GM19193 (cell line): ENCODE measurements around the gene KLHL29.

ENCODE experiments used
- POLR2A ChIP-seq: IDR thresholded peaks from 4 replicates; pipeline ENCODE4 v1.6.1; 2011; ENCODE audit not compliant: insufficient read depth, insufficient read length; ENCODE audit errors: extremely low read depth

Gene KLHL29

DNA sequence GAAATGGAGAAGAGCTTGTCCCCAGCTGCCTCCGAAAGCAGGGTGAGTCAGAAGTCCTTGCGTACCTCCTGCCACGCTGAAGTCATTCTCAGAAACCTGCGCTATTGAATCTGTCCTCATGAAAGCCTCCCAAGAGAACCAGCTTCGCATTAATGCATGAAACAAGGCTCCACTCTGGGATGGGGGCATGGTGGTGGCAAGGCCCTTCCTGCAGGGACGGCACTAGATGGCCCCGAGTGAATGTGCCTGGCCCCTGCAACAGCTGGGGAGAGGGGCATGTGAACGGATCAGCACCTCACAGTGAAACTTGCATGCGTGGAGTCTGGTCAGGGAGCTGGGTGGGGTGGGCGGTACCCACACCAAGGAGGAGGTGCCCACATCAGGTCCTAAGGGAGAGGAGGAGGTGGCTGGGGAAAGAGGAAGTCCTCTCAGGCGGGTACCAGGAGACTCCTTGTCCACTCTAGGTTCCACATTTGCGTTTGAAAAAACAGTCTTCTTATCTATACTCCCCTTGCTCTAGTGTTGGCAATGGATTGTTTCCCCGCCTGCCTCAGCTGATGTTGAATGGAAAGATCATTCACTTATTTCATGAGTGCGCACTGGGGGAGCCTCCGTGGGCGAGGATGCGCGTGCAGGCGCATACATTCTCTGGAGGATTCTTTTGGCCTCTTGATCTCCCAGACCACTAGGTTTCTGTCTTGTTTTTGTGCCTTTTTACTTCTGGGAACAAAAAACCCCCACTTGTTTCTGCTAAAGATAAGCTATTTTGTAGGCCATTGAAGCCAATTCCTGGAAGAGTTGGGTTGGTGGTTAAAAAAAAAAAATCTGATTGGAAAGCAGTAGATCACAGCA, 104.7 kb downstream of the KLHL29 start:
- no peak for TF ChIP-seq POLR2A

DNA sequence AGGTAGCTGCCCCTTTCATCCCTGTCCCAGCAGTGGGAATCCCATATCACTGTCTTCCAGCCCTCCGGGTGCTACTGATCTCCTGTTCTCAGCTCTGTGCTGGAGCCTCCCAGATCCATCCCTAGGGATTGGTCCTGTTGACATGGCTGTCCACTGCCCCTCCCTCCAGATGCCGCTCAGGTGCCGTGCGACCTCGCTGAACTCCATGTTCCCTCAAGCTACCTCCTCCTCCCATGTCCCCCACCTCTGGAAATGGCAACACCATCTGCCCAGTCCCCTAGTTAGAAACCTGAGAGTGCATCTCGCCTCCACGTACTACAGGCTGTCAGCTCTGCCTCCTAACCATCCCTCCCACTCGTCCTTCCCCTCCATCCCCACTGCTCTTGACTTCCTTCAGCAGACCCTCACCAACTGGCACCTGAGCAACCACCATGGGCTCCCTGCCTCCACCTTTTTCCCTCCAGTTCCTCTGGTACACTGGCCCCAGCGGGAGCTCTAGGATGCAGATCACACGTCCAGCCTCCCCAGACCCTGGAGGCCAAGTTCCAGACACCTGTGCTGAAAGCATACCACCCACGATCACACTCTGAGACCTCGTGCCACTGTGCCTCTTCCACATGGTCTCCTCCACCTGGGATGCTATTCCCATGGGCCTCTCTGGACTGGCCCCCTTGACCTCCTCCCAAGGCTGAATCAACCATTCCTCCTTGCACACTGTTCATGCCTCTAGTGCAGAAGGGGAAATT, 106.8 kb downstream of the KLHL29 start:
- TF ChIP-seq POLR2A, result no peak

GRCh38 chr2:23492337-23492675, 107.3 kb downstream of the KLHL29 start:
- no peak for TF ChIP-seq POLR2A

GRCh38 chr2:23492921-23493320, 107.9 kb downstream of the KLHL29 start:
- TF ChIP-seq POLR2A, result no peak

GRCh38 chr2:23493846-23494245, 108.9 kb downstream of the KLHL29 start:
- no peak for TF ChIP-seq POLR2A

GRCh38 chr2:23494286-23494685, 109.3 kb downstream of the KLHL29 start:
- TF ChIP-seq POLR2A, result no peak

GRCh38 chr2:23495661-23496114, 110.7 kb downstream of the KLHL29 start:
- no peak for TF ChIP-seq POLR2A

- TF ChIP-seq POLR2A, result no peak
Measured at GRCh38 chr2:23496456-23496855, 111.5 kb downstream of the KLHL29 start.

DNA sequence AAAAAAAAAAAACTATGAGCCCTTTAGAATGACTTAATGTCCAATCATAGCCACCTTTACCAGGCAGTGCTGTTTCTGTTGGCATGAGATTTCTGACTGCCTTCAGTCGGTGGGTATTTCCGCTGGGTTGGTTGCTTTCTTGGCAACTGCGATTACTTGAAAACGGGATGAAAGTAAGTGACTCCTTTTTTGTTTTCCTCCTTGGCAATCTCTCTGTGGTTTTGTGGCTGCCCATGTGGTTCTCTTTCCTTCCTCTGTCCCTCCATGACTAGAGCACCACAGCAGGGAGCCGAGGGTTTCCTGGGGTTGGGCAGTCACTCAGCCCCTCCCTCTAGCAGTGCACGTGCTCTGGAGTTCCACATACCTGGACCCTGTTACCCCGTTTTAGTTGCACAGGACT, 112.1 kb downstream of the KLHL29 start:
- TF ChIP-seq POLR2A, result no peak

DNA sequence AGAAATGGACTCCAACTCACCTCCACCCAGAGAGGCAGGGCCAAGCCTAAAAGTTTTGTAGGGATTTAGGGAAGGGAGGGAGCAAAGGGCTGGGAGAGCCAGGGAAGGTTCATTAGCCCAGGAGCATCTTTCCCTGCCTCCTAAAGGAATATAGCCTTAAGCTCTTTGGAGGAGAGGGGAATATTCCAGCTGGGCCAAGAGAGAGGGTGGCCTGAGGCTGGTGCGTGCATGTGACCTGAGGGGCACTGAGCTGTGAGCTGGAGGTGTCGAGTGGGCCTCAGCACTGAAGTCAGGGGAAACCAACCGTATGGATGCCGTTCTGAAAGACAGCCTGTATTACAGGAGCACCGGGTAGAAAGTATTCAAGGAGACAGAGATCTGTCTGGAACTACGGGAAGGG, 112.6 kb downstream of the KLHL29 start:
- no peak for TF ChIP-seq POLR2A

- no peak for TF ChIP-seq POLR2A
Measured at GRCh38 chr2:23498943-23499342, 114.0 kb downstream of the KLHL29 start.

GRCh38 chr2:23499439-23499838, 114.5 kb downstream of the KLHL29 start:
- no peak for TF ChIP-seq POLR2A

- TF ChIP-seq POLR2A, result no peak
Measured at GRCh38 chr2:23500836-23501235, 115.9 kb downstream of the KLHL29 start.

- no peak for TF ChIP-seq POLR2A
Measured at GRCh38 chr2:23502096-23502495, 117.1 kb downstream of the KLHL29 start.

DNA sequence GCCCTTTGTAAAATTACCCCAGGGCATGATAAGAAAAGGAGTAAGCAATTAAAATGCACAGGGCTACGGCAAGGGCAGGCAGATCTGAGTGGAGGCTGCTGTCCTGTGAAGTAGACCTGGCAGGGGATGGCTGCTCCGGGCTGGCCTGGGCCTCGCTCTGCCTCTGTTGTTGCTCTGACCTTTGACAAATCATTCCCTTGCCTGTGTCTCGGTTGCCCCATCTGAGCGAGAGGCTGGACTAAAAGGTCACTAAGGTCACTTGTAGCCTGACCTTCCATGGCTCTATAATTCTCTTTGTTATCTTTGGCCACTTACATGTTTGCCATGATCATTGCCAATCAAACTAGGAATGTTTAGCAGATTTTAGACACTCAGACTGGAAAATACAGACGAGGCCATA, 118.1 kb downstream of the KLHL29 start:
- TF ChIP-seq POLR2A, result no peak

GRCh38 chr2:23503682-23504081, 118.7 kb downstream of the KLHL29 start:
- no peak for TF ChIP-seq POLR2A
